Measurements from ENCODE around the gene SNX14. TPM values are rescaled to one million over a fixed set of nuclear protein-coding genes. Genes with fewer than 3 reads are reported as not detected.

Gene SNX14
- total and polyA plus RNA-seq, 2 of the 13 experiments (the other 11 are each of a cell fraction or from before 2014, with no cell fraction given): 83.5 to 112 TPM

GRCh38 chr6:85641897-85642773 lies 48.5 kb upstream of the SNX14 start:
- Histone ChIP-seq H2AFZ (ENCODE audit: low read length) (no peak overlapping the region), H4K20me1 (ENCODE audit: insufficient read depth, low read length) (peaks cover 49% of the 10 kb centered on the region), H3K4me3 (replicated peaks in 1 of 3; ENCODE audit: insufficient read depth in 1 of 3, low read depth in 2 of 3, low read length in 3 of 3) (peak overlapping the region; percentile 78 to 96 (median 96)), H3K36me3 (replicated peaks in 1 of 2; ENCODE audit: control insufficient read depth in 1 of 2, insufficient read depth in 2 of 2, low read length in 2 of 2) (peaks cover 6 to 32% of the 10 kb centered on the region in 2 experiments), H3K27ac (ENCODE audit: extremely low read length, insufficient read depth, low read length) (peak overlapping the region; percentile 99), H3K27me3 (ENCODE audit: control insufficient read depth in 1 of 2, insufficient read depth in 2 of 2, low read length in 2 of 2) (no peaks in the 10 kb centered on the region; a peak in 1 of 5 replicates), H3K79me2 (ENCODE audit: insufficient read depth, low read length) (peaks cover 57% of the 10 kb centered on the region), H3K4me1 (ENCODE audit: insufficient read depth, low read length) (peaks cover 46% of the 10 kb centered on the region), H3K9me3 (ENCODE audit: low read length) (no peaks in the 10 kb centered on the region), H3K4me2 (ENCODE audit: low read depth, low read length) (peak overlapping the region; percentile 85), H3K9ac (ENCODE audit: insufficient read depth, low read depth, low read length) (peak overlapping the region; percentile 99)
- CTCF ChIA-PET (ENCODE audit: low intra/inter-chr PET ratio, low total read pairs): no interaction called here
- no peak for FAIRE-seq
- ATAC-seq: peak; percentile 7; the same call in 2 of the 3 replicates
- WGBS (ENCODE audit: low lambda C conversion rate): 3% methylated on average over 19 of the region's 85 CpGs
- POLR2A ChIA-PET: interaction anchor here (0.7 to 5.1 kb wide), 14 partner anchors 8 to 238 kb away, joined by 3 to 245 read pairs (median 7); partner anchors contain the start of gene SNX14
- peak; percentile 35 for DNase-seq (ENCODE audit: low spot score)
- in situ Hi-C loops (cut with HindIII; ENCODE audit: extremely low pct_ligation_motif_present, low pct_unique_long_range_greater_than_20kb) (loop anchor here (5.0 kb wide), 1 partner anchor 35 kb away; no protein-coding TSS in a partner anchor), intact Hi-C loops (cut with micrococcal nuclease; ENCODE audit: unreplicated experiment) (loop anchor here (2.0 kb wide), 1 partner anchor 49 kb away; the partner anchor contains the start of gene SNX14)
- no TSS peak for BruUV-seq (replicated peaks)
- TF ChIP-seq DNMT3B (CRISPR knock-in tag; conservative IDR thresholded peaks at IDR 0.05) (0 out of 2 replicates have a peak, but pooled peaks have one; percentile 11), ZNF607 (CRISPR knock-in tag; IDR thresholded peaks at IDR 0.05; ENCODE audit: borderline replicate concordance) (no peak), DRAP1 (CRISPR knock-in tag; IDR thresholded peaks at IDR 0.05) (0 out of 2 replicates have a peak, but pooled peaks have one; percentile 6), NFE2L1 (CRISPR knock-in tag; IDR thresholded peaks at IDR 0.05; ENCODE audit: borderline replicate concordance) (no peak), NKX3-1 (CRISPR knock-in tag; IDR thresholded peaks at IDR 0.05) (peak; percentile 17; the same call in 1 of the 2 replicates), ZNF558 (CRISPR knock-in tag; IDR thresholded peaks at IDR 0.05; ENCODE audit: borderline replicate concordance) (peak; percentile 11; the same call in 1 of the 2 replicates), REPIN1 (CRISPR knock-in tag; IDR thresholded peaks at IDR 0.05; ENCODE audit: borderline replicate concordance, low read depth) (0 out of 2 replicates have a peak, but pooled peaks have one; percentile 17), HOXA3 (CRISPR knock-in tag; IDR thresholded peaks at IDR 0.05) (peak; percentile 11; the same call in 1 of the 2 replicates), SNAPC2 (CRISPR knock-in tag; IDR thresholded peaks at IDR 0.05) (peak; percentile 42; the same call in 1 of the 2 replicates), ZNF335 (CRISPR knock-in tag; IDR thresholded peaks at IDR 0.05) (0 out of 2 replicates have a peak, but pooled peaks have one; percentile 2), AKAP8 (CRISPR knock-in tag; IDR thresholded peaks at IDR 0.05) (peak; percentile 26; the same call in 1 of the 2 replicates), ZNF343 (CRISPR knock-in tag; IDR thresholded peaks at IDR 0.05) (peak; percentile 60; the same call in 1 of the 2 replicates), ARID3A (IDR thresholded peaks at IDR 0.05; ENCODE audit: low read depth, low read length) (no peak), ZNF263 (CRISPR knock-in tag; IDR thresholded peaks at IDR 0.05) (peak; percentile 26; the same call in 1 of the 2 replicates), TCF7 (IDR thresholded peaks at IDR 0.05; ENCODE audit: low read depth) (no peak), PREB (CRISPR knock-in tag; IDR thresholded peaks at IDR 0.05) (0 out of 2 replicates have a peak, but pooled peaks have one; percentile 14), SAP130 (CRISPR knock-in tag; IDR thresholded peaks at IDR 0.05; ENCODE audit: low read depth) (peak; percentile 30), PCBP2 (optimal IDR thresholded peaks at IDR 0.05; ENCODE audit: low read depth, low read length, poor library complexity, severe bottlenecking) (no peak), SALL1 (CRISPR knock-in tag; IDR thresholded peaks at IDR 0.05) (peak; percentile 59), RBFOX2 (IDR thresholded peaks at IDR 0.05; ENCODE audit: low read depth, low read length) (peak; percentile 92), NR2F2 (IDR thresholded peaks at IDR 0.05; ENCODE audit: borderline replicate concordance, low read depth) (no peak), NCOA5 (CRISPR knock-in tag; IDR thresholded peaks at IDR 0.05) (no peak)

Data from HepG2 (cell line).